Stimulated activated naive B cell treated with anti-CD40 and anti-IgM and Interleukin-4, amounts not matched to agents 10 μg/mL and 1 μg/mL and 100 μg/mL, for 72 hours (primary cell): ENCODE results near the gene CCDC9.

Source experiments
- ATAC-seq, 2 donors: fragments of 150-1000 bp; cut with Tn5 transposase; replicated peaks; 2 replicates each; pipeline ENCODE4 v1.10.0; 2021; ENCODE audit warnings: moderate library complexity in 1 of 2
- DNase-seq: peaks from one replicate; pipeline ENCODE4 v3.0.0; 2021
- H3K27ac Mint-ChIP-seq: one replicate; pipeline ENCODE4 v1.8.0; 2022; ENCODE audit warnings: mild to moderate bottlenecking, mixed read lengths
- H3K27me3 Mint-ChIP-seq, 2 donors: one replicate each; pipeline ENCODE4 v1.8.0; 2022; ENCODE audit warnings: mixed read lengths in 2 of 2
- H3K36me3 Mint-ChIP-seq, 2 donors: one replicate each; pipeline ENCODE4 v1.8.0; 2022; ENCODE audit warnings: mixed read lengths in 2 of 2, mild to moderate bottlenecking in 1 of 2
- H3K4me1 Mint-ChIP-seq, 2 donors: one replicate each; pipeline ENCODE4 v1.8.0; 2022; ENCODE audit warnings: mixed read lengths in 2 of 2, mild to moderate bottlenecking in 1 of 2
- H3K4me3 Mint-ChIP-seq, 2 donors: one replicate each; pipeline ENCODE4 v1.8.0; 2022; ENCODE audit warnings: mild to moderate bottlenecking in 2 of 2, mixed read lengths in 2 of 2, moderate library complexity in 1 of 2
- H3K9me3 Mint-ChIP-seq, 2 donors: one replicate each; pipeline ENCODE4 v1.8.0; 2022; ENCODE audit warnings: mixed read lengths in 2 of 2, mild to moderate bottlenecking in 1 of 2

Gene CCDC9

DNA sequence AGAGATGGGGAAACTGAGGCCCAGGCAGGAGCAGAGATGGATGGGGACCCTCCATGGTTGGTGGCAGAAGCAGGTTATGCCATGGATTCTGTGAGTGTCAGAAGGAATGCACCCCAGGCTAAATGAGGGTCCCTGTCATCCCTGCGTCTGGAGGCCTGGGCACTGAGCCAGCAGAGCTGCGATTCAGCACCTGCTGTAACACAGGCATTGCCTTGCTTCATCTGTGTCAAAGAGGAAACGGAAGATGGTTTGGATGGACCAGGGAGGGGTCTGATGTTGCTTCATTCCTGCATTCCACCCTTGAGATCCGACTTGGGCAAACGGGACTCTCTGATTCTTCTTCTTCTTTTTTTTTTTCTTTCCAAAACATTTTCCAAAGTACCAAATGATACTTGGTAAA is 54.5 kb downstream of the CCDC9 start:
- Mint-ChIP-seq H3K27me3 (peaks cover 42 to 77% of the 10 kb centered on the region in 2 donors), H3K27ac (no peak overlapping the region)

GRCh38 chr19:47312366-47313006 is 56.2 kb downstream of the CCDC9 start:
- Mint-ChIP-seq H3K4me3 (no peak overlapping the region), H3K9me3 (no peaks in the 10 kb centered on the region), H3K27ac (no peak overlapping the region), H3K4me1 (peaks cover 0 to 4% of the 10 kb centered on the region in 2 donors), H3K36me3 (no peaks in the 10 kb centered on the region), H3K27me3 (peaks cover 40 to 74% of the 10 kb centered on the region in 2 donors)
- no peak for DNase-seq
- no peak for ATAC-seq

More for the DNA sequence above, 54.5 kb downstream of the CCDC9 start:
- Mint-ChIP-seq H3K4me1 (peaks cover 0 to 6% of the 10 kb centered on the region in 2 donors), H3K36me3 (no peaks in the 10 kb centered on the region), H3K9me3 (no peaks in the 10 kb centered on the region), H3K4me3 (no peak overlapping the region)
- ATAC-seq (no peak), DNase-seq (no peak)

- H3K27ac Mint-ChIP-seq, result no peak overlapping the region
- ATAC-seq, result no peak
- peaks cover 35 to 69% of the 10 kb centered on the region in 2 donors for H3K27me3 Mint-ChIP-seq
- no peaks in the 10 kb centered on the region for H3K9me3 Mint-ChIP-seq
- H3K36me3 Mint-ChIP-seq, result no peaks in the 10 kb centered on the region
- H3K4me1 Mint-ChIP-seq, result peaks cover 0 to 4% of the 10 kb centered on the region in 2 donors
- no peak for DNase-seq
- no peak overlapping the region for H3K4me3 Mint-ChIP-seq
Observed at GRCh38 chr19:47313754-47314295, 57.5 kb downstream of the CCDC9 start.

GRCh38 chr19:47315125-47315821 is 58.9 kb downstream of the CCDC9 start:
- Mint-ChIP-seq H3K9me3 (no peaks in the 10 kb centered on the region), H3K4me3 (no peak overlapping the region), H3K4me1 (peaks cover 0 to 4% of the 10 kb centered on the region in 2 donors), H3K36me3 (no peaks in the 10 kb centered on the region), H3K27me3 (peaks cover 36 to 65% of the 10 kb centered on the region in 2 donors), H3K27ac (no peak overlapping the region)
- DNase-seq, result no peak
- peak; percentile 60 to 88 for ATAC-seq

GRCh38 chr19:47316513-47316912 is 60.2 kb downstream of the CCDC9 start:
- DNase-seq (no peak), ATAC-seq (no peak)
- H3K9me3 Mint-ChIP-seq, result no peaks in the 10 kb centered on the region
- H3K27ac Mint-ChIP-seq, result no peak overlapping the region
- H3K27me3 Mint-ChIP-seq, result peaks cover 34 to 59% of the 10 kb centered on the region in 2 donors
- no peak overlapping the region for H3K4me3 Mint-ChIP-seq
- H3K36me3 Mint-ChIP-seq, result no peaks in the 10 kb centered on the region
- H3K4me1 Mint-ChIP-seq, result peaks cover 0 to 4% of the 10 kb centered on the region in 2 donors

DNA sequence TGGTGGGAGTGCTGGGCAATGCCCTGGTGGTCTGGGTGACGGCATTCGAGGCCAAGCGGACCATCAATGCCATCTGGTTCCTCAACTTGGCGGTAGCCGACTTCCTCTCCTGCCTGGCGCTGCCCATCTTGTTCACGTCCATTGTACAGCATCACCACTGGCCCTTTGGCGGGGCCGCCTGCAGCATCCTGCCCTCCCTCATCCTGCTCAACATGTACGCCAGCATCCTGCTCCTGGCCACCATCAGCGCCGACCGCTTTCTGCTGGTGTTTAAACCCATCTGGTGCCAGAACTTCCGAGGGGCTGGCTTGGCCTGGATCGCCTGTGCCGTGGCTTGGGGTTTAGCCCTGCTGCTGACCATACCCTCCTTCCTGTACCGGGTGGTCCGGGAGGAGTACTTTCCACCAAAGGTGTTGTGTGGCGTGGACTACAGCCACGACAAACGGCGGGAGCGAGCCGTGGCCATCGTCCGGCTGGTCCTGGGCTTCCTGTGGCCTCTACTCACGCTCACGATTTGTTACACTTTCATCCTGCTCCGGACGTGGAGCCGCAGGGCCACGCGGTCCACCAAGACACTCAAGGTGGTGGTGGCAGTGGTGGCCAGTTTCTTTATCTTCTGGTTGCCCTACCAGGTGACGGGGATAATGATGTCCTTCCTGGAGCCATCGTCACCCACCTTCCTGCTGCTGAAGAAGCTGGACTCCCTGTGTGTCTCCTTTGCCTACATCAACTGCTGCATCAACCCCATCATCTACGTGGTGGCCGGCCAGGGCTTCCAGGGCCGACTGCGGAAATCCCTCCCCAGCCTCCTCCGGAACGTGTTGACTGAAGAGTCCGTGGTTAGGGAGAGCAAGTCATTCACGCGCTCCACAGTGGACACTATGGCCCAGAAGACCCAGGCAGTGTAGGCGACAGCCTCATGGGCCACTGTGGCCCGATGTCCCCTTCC is 63.9 kb downstream of the CCDC9 start:
- peaks cover 38 to 42% of the 10 kb centered on the region in 2 donors for H3K27me3 Mint-ChIP-seq
- no peak overlapping the region for H3K27ac Mint-ChIP-seq

More for the DNA sequence above, 63.9 kb downstream of the CCDC9 start:
- Mint-ChIP-seq H3K36me3 (no peaks in the 10 kb centered on the region), H3K9me3 (peaks cover 0 to 3% of the 10 kb centered on the region in 2 donors), H3K4me1 (peaks cover 6 to 10% of the 10 kb centered on the region in 2 donors), H3K4me3 (no peak overlapping the region)
- no peak for ATAC-seq
- DNase-seq, result no peak
